GM10248 (cell line): Measurements from ENCODE around the gene GGT1.
"Not testable (repeated sequence)": the region's sequence is repeated elsewhere in the genome, so short reads cannot be mapped to it uniquely, and the experiment has no call there.

ENCODE experiments used
- CTCF ChIA-PET: fragments of 300-600 bp; sonication (Branson Sonifier 250); formaldehyde crosslinking; extraction: SDS; loops from one replicate; lab custom pipeline; 2021; ENCODE audit warnings: antibody characterized with exemption; lab: Yijun Ruan, JAX
- POLR2A ChIA-PET: fragments of 350-650 bp; sonication (Branson Sonifier 250); formaldehyde crosslinking; extraction: SDS; loops from one replicate; lab custom pipeline; 2020; ENCODE audit warnings: antibody characterized with exemption; lab: Yijun Ruan, JAX
- DNase-seq: peaks from one replicate; pipeline ENCODE4 v3.0.0; 2012; ENCODE audit errors: extremely low spot score
- CTCF ChIP-seq: IDR thresholded peaks from 2 replicates; pipeline ENCODE4 v1.5.1; 2012; ENCODE audit warnings: mild to moderate bottlenecking, low read depth; ENCODE audit errors: extremely low read depth, missing control alignments, control extremely low read depth

GGT1 gene

GRCh38 chr22:24592058-24592850 lies 10.7 kb upstream of the GGT1 start:
- CTCF ChIA-PET: no interaction called here

GRCh38 chr22:24592851-24593558 lies 10.0 kb upstream of the GGT1 start, which contains the start of gene LRRC75B:
Gene LRRC75B, minus strand, starts transcription at chr22:24593073. Its CDS starts 34 bp downstream, at chr22:24593039.
- peak; percentile 88 for DNase-seq
- POLR2A ChIA-PET: interaction anchor here (0.5 to 0.7 kb wide), 2 partner anchors 11 to 790 kb away, joined by 3 to 4 read pairs; no protein-coding TSS in a partner anchor
- CTCF ChIA-PET: interaction anchor here (1.3 kb wide), 1 partner anchor 10 kb away, joined by 5 read pairs; the partner anchor contains the start of gene GGT1
- no peak for TF ChIP-seq CTCF

More at GRCh38 chr22:24592058-24592850, 10.7 kb upstream of the GGT1 start:
- peak; percentile 50 for DNase-seq
- no peak for TF ChIP-seq CTCF
- POLR2A ChIA-PET: interaction anchor here (0.5 kb wide), 1 partner anchor 10 kb away, joined by 3 read pairs; no protein-coding TSS in a partner anchor

GRCh38 chr22:24593559-24593835 lies 9.5 kb upstream of the GGT1 start:
- POLR2A ChIA-PET: interaction anchor here (0.7 kb wide), 1 partner anchor 791 kb away, joined by 4 read pairs; no protein-coding TSS in a partner anchor
- not testable (repeated sequence) for DNase-seq
- CTCF ChIA-PET: interaction anchor here (1.3 kb wide), 1 partner anchor 9 kb away, joined by 5 read pairs; the partner anchor contains the start of gene GGT1

GRCh38 chr22:24593836-24594568 lies 9.0 kb upstream of the GGT1 start:
- no peak for DNase-seq
- ChIA-PET CTCF (interaction anchor here (1.3 kb wide), 1 partner anchor 9 kb away, joined by 5 read pairs; the partner anchor contains the start of gene GGT1), POLR2A (interaction anchor here (0.7 kb wide), 1 partner anchor 791 kb away, joined by 4 read pairs; no protein-coding TSS in a partner anchor)
- no peak for TF ChIP-seq CTCF

- POLR2A ChIA-PET: no interaction called here
- CTCF ChIA-PET: interaction anchor here (1.3 kb wide), 1 partner anchor 8 kb away, joined by 5 read pairs; the partner anchor contains the start of gene GGT1
Observed at GRCh38 chr22:24594569-24595120, 8.3 kb upstream of the GGT1 start.

More at GRCh38 chr22:24594569-24595120, 8.3 kb upstream of the GGT1 start:
- no peak for TF ChIP-seq CTCF
- DNase-seq: no peak
